Activated T-cell treated with anti-CD3 and anti-CD28 coated beads, Interleukin-2, amount 50 U/mL, for 24 hours (primary cell): Measurements from ENCODE around the gene AK8.

Source experiments
- DNase-seq: peaks from one replicate; pipeline ENCODE4 v3.0.0-alpha.2; 2020
- H3K27ac Mint-ChIP-seq: 2 replicates; pipeline ENCODE4 v1.8.0; 2020; ENCODE audit warnings: mild to moderate bottlenecking, mixed read lengths
- H3K27me3 Mint-ChIP-seq: 2 replicates; pipeline ENCODE4 v1.8.0; 2020; ENCODE audit warnings: mixed read lengths
- H3K36me3 Mint-ChIP-seq: 2 replicates; pipeline ENCODE4 v1.8.0; 2020; ENCODE audit warnings: low read depth, mixed read lengths
- H3K4me1 Mint-ChIP-seq: 2 replicates; pipeline ENCODE4 v1.8.0; 2020; ENCODE audit warnings: low read depth, mixed read lengths
- H3K4me3 Mint-ChIP-seq: 2 replicates; pipeline ENCODE4 v1.8.0; 2020; ENCODE audit warnings: mild to moderate bottlenecking, moderate library complexity, mixed read lengths
- H3K9me3 Mint-ChIP-seq: 2 replicates; pipeline ENCODE4 v1.8.0; 2020; ENCODE audit warnings: mixed read lengths

Gene AK8

DNA sequence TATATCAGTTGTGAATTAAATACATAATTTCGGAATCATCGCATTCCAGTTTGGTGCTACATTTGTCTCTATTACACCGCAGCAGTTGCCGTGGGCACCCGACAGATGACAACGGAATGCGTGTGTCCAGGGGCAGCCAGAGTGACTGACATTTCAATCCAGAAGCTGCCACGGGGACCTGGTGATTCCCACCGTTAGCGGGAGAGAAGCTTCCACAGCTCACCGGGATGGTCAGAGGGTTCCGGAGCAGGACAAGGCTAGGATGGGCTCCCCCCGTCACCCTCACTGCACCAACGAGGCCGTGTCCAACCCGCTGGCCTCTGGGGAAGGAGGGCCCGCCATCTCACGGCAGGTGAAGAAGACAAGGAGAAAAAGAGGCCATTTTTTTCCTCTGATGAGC, 121.1 kb downstream of the AK8 start:
- peaks cover 8% of the 10 kb centered on the region for H3K27me3 Mint-ChIP-seq
- H3K4me1 Mint-ChIP-seq: no peaks in the 10 kb centered on the region
- H3K9me3 Mint-ChIP-seq: no peaks in the 10 kb centered on the region
- no peak overlapping the region for H3K27ac Mint-ChIP-seq
- no peak for DNase-seq
- H3K36me3 Mint-ChIP-seq: no peaks in the 10 kb centered on the region
- no peak overlapping the region for H3K4me3 Mint-ChIP-seq

DNA sequence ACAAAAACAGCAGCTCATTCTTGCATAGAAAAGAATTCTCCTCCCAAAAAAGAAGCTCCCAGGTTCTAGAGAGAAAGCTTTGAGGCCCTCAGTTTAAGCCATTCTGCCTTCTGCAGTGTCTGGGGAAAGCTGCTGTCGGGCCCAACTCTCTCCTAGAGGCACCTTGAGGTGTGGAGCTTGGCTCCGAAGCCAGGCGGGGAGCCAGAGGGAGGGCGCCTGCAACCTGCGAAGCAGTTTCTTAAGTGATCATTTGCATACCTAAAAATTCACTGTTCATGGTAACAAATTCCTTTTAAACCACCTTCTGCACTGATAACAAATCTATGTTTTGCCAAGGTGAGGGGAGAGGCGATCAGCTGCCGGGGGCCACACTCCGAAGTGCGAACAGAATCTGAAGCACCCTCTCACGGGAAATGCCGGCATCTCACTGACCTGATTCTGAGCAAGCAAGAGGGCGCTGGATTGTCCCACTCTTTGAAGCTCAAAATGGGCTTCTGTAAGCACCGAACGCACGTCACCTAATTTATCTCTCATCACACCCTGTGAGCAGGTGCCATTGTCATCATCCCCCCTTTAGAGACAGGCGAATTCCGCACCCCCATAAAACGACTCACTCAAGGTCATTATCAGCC, 121.8 kb downstream of the AK8 start:
- DNase-seq: no peak
- no peaks in the 10 kb centered on the region for H3K36me3 Mint-ChIP-seq
- H3K27ac Mint-ChIP-seq: no peak overlapping the region
- peaks cover 8% of the 10 kb centered on the region for H3K27me3 Mint-ChIP-seq
- no peak overlapping the region for H3K4me3 Mint-ChIP-seq
- H3K4me1 Mint-ChIP-seq: no peaks in the 10 kb centered on the region
- no peaks in the 10 kb centered on the region for H3K9me3 Mint-ChIP-seq

DNA sequence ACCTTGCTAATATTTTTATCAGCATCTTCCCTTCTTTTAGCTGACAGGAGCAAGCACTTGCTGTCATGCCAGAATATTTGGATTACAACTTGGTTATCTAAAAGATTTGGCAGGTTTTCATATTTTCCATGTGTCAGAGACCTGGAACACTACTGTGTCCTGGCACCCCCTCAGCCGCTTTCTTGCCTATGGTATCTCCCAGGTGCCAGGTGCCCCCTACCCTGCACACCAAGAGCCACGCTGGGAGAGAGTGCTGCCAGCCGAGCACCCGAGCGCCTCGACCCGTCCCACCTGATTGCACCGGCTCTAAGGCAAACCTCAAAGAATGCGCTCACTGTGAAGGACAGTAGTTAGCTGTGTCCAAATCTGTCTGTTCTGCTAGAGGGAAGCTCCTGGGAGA, 123.0 kb downstream of the AK8 start:
- no peak for DNase-seq
- H3K4me3 Mint-ChIP-seq: no peak overlapping the region
- H3K36me3 Mint-ChIP-seq: no peaks in the 10 kb centered on the region
- no peaks in the 10 kb centered on the region for H3K4me1 Mint-ChIP-seq
- H3K9me3 Mint-ChIP-seq: no peaks in the 10 kb centered on the region
- H3K27me3 Mint-ChIP-seq: peaks cover 8% of the 10 kb centered on the region
- H3K27ac Mint-ChIP-seq: no peak overlapping the region

DNA sequence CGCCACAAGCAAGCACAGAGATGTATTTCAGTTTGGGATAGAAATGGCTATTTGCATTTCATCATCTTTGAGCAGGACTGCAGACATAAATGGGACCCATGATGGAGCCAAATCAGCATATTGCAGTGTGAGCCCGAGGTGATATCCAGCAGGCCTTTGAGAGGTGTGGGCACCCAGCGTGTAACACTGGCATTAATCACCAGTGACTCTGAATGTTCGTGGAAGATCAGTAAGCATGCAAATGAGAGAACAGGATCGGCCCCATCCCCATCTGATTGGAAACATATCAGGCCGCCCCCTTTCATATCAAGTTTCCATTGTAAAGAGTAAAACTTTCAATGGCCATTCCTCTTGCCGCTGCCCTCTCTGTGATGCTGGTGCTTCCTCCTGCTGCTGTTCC, 123.8 kb downstream of the AK8 start:
- H3K4me1 Mint-ChIP-seq: no peaks in the 10 kb centered on the region
- no peaks in the 10 kb centered on the region for H3K9me3 Mint-ChIP-seq
- H3K4me3 Mint-ChIP-seq: no peak overlapping the region
- no peak for DNase-seq
- H3K36me3 Mint-ChIP-seq: no peaks in the 10 kb centered on the region
- H3K27ac Mint-ChIP-seq: no peak overlapping the region
- peaks cover 5% of the 10 kb centered on the region for H3K27me3 Mint-ChIP-seq

DNA sequence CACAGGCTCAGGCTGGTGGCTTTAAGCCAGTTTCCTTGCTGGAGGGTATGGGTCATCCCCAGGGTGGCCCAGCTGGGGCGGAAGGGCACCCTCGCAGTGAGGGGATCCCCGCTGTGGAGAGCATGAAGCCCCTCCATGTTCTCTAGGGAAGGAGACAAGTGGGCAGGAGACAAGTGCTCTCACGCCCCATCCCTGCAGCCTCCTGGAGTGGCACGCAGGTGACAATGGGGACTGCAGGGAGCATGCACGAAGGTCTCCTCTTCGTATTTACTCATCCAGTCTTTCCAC, 124.5 kb downstream of the AK8 start:
- Mint-ChIP-seq H3K36me3 (no peaks in the 10 kb centered on the region), H3K4me1 (no peaks in the 10 kb centered on the region), H3K4me3 (no peak overlapping the region), H3K9me3 (no peaks in the 10 kb centered on the region), H3K27ac (no peak overlapping the region), H3K27me3 (peaks cover 3% of the 10 kb centered on the region)
- DNase-seq: no peak

DNA sequence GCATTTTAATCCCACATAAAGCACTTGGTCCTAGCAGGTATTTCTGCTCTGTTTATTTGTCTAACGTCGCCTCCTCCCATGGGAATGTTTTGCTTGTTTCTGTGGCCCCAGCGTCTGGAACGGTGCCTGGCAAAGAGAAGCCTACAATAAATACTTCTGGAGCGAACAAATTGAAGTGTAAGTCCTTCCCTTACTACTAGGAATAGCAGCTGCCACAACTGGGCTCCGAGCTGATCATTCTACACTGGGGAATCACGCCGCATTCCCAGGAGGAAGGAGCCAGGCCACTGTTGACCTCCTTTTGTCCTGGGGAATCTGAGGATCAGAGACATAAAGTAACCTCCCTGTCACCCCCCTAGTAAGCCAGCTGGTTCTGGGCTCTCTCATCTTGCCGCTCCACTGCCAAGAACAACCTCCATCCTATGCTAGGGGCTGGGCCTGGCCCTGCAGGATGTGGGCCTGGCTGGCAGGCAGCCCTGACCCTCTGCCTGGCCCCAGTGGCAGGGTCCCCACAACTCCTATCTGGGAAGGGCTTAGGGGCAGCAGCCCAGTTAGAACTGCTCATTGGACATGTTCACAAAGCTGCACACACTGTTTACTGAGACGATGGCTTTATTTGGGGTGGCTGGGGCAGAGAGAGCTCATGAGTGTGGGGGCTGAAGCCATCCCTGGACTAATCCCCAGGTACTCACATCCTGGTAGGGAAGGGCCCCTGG, 125.0 kb downstream of the AK8 start:
- Mint-ChIP-seq H3K4me1 (no peaks in the 10 kb centered on the region), H3K36me3 (no peaks in the 10 kb centered on the region), H3K4me3 (no peak overlapping the region), H3K9me3 (no peaks in the 10 kb centered on the region), H3K27ac (no peak overlapping the region), H3K27me3 (peaks cover 4% of the 10 kb centered on the region)
- DNase-seq: no peak

DNA sequence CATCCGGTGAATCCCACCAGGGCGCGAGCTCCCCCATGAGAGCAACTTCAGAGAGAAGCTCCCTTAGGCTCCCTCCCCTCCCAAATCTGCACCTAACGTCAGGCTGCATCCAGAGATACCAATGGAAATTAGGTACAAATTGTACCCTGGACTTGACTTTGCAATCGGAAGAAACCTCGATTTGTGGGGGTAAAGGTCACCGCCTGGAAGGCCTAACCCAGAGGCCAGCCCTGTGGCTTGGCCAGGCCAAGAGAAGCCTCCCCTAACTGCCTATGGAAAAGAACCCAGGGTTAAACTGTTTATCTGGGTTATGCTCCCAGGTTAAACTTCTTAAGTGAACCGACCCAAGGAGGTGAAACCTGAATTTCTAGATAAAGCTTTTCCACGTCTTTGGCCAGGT, 127.4 kb downstream of the AK8 start:
- H3K4me3 Mint-ChIP-seq: no peak overlapping the region
- peaks cover 13% of the 10 kb centered on the region for H3K27me3 Mint-ChIP-seq
- no peak overlapping the region for H3K27ac Mint-ChIP-seq
- DNase-seq: no peak
- no peaks in the 10 kb centered on the region for H3K9me3 Mint-ChIP-seq
- H3K4me1 Mint-ChIP-seq: no peaks in the 10 kb centered on the region
- H3K36me3 Mint-ChIP-seq: no peaks in the 10 kb centered on the region

DNA sequence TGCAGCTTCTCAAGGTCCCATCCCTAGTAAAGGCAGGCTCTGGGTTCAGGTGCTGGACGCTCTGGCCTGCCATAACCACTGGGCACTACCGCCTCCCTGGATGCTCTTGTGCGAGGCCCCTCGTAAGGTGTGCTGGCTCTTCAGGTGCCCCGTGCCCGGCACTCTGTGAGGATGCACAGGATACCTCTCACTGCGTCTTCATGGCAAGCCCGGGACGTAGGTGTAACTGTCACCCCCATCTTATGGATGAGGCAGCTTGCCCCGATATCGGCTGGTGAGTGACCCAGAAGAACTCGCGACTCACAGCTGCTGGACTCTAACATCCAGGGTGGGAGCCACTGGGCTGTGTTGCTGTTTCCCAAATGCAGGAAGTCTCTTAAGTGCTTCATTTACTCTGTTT, 128.8 kb downstream of the AK8 start:
- Mint-ChIP-seq H3K27ac (no peak overlapping the region), H3K4me1 (peaks cover 6% of the 10 kb centered on the region), H3K36me3 (no peaks in the 10 kb centered on the region), H3K4me3 (no peak overlapping the region), H3K27me3 (peaks cover 26% of the 10 kb centered on the region), H3K9me3 (no peaks in the 10 kb centered on the region)
- no peak for DNase-seq

DNA sequence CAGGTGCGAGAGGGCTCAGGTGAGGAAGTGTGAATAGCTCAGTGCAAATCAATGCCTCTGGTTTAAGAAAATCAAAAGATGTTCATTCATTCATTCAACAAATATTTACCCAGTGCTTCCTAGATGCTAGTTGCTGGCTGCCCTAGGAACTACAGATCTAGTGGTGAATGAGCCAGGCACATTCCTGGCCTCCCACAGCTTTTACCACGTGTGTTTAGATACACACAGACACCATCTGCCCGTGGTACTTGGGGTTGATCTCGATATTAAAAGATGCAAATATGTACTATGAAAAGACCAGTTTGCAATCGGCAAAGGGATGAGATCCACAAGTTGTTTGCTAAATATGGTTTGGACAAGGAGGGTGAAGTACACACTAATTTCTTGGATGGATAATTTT, 129.6 kb downstream of the AK8 start:
- no peak overlapping the region for H3K4me3 Mint-ChIP-seq
- H3K27ac Mint-ChIP-seq: no peak overlapping the region
- no peaks in the 10 kb centered on the region for H3K36me3 Mint-ChIP-seq
- no peaks in the 10 kb centered on the region for H3K9me3 Mint-ChIP-seq
- peaks cover 6% of the 10 kb centered on the region for H3K4me1 Mint-ChIP-seq
- no peak for DNase-seq
- peaks cover 35% of the 10 kb centered on the region for H3K27me3 Mint-ChIP-seq

DNA sequence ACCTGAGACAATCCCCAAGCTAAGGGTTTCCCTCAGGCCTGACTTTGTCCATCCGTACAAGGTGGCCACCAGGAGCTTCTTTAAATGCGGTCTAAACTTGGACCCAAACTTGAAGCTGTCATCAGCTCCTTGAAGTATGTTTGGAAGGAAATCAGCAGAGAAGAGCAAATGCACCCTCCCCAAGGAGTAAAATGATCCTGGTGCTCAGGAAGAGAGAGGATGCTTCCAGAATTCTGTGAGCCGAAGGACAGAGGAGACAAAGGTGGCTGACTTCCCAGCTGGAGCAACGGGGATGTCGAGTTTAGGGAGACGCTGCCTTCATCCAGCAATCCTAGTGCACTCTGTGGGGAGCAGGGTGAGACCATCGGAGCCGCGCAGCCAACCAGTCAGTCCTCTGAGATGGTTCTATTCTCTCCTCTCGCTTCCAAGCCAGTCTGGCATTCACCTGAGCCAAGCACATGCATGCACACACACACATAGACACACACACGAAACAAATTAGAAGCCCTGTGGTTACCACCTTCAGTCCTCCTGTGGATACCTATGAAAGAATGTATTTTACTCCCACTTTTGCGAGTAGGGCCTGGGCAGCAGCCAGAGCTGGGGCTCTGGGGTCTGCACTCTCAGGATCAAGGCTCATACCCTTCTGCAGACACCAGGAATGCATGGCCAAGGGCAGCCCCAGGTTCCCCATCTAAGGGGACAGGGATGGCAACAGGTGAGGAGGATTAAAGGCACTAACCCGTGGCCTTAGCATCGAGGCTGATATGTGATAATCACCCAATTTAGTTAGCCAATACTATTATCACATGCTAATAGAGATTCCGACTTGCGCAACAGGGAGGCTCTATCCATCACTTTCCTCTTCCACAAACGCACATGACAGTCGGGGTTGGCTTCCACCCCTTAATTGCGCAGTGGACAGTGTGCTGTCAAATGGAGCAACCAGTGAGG, 132.1 kb downstream of the AK8 start:
- peaks cover 57% of the 10 kb centered on the region for H3K27me3 Mint-ChIP-seq
- no peak overlapping the region for H3K27ac Mint-ChIP-seq
- peaks cover 6% of the 10 kb centered on the region for H3K4me1 Mint-ChIP-seq
- H3K9me3 Mint-ChIP-seq: no peaks in the 10 kb centered on the region
- no peaks in the 10 kb centered on the region for H3K36me3 Mint-ChIP-seq
- H3K4me3 Mint-ChIP-seq: no peak overlapping the region
- no peak for DNase-seq

DNA sequence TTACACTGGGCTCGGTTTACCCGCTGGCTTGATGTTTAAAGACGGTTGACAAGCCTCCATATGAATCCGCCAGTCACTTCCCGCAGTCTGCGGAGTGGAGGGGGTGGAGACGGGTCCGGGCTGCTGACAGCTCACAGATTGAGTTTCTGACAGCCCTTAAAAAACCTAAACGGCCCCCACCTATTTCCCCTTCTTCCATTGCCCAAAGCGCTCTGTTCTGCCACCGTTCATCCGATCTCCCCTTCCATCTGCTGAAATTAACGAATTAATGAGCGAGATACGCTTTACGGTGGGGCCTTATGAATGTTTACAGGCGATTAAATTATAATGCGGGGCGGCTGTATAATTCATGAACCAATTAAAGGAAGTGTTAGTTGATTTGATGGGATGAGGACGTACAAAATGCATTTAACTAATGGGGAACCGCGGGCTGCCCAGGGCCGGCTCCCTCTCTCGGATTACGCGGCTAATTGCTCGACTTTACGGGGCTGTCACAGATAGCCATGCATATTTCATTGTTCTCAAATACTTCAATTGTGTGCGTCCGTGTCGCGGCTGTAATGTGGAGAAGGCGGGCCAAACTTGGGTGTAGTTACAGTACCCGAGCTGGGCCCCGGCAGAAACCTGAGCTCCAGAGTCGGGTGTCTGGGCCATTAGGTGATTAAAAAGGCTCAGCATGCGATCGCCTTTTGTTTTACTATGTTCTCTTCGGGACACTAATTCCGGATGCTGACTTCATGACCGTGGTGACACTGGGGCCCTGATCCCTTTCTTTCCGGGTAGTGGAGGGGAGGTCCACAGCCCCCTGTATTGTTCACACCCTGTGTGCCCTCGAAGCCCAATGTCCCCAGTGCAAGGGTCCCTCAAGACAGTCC, 133.0 kb downstream of the AK8 start:
- Mint-ChIP-seq H3K36me3 (no peaks in the 10 kb centered on the region), H3K4me1 (peaks cover 6% of the 10 kb centered on the region), H3K27ac (no peak overlapping the region), H3K9me3 (no peaks in the 10 kb centered on the region), H3K4me3 (no peak overlapping the region), H3K27me3 (peaks cover 57% of the 10 kb centered on the region)
- DNase-seq: no peak

DNA sequence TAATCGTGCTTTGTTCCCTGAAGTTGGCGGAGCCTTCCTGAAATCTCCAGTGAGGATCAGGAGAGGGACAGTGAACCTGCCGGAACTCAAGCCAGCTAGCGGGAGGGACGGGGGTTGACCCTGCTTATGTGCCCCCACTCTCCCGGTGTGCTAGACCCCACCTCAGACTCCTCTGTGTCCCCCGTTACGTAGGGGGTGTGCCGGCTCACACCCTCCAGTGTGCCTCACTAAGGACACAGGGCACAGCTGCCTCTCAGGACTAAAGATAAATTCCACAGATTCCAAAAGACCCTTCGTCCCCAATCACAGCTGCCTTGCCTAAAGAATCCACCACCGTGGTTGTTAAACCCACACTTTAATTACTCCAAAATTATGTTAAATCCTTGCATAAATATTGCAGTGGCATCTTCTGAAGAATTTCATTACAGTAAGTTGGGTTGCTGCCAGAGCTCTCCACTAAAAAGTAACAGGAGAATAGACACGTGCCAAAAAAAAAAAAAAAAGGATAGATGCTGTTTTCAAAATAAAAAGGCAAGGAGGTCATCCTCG, 134.1 kb downstream of the AK8 start:
- Mint-ChIP-seq H3K9me3 (no peaks in the 10 kb centered on the region), H3K4me1 (peaks cover 6% of the 10 kb centered on the region), H3K36me3 (no peaks in the 10 kb centered on the region), H3K27me3 (peaks cover 57% of the 10 kb centered on the region), H3K27ac (no peak overlapping the region), H3K4me3 (no peak overlapping the region)
- DNase-seq: no peak

DNA sequence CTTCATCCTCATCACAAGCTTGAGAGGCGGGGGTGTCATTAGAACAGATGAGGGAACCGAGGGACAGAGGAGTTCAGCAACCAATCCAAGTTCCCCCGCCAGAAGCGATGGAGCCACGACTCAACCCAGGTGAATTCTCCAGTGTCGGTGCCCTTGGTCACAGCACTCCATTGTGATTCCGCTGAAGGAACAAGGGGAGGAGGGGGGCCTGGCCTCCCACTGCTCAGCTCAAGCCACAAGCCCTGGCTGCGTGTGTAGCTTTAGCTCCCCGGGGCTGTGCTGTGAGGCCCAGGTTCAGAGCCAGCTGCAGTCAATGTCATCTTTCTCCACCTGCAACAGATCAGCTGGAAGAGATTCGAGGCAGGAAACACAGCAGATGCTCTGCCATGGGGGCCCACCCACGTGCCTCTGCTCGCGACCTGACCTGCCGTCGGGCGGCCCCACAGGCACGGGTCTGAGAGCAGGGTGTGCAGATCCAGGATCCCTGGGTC, 135.2 kb downstream of the AK8 start:
- Mint-ChIP-seq H3K27me3 (peaks cover 55% of the 10 kb centered on the region), H3K9me3 (no peaks in the 10 kb centered on the region), H3K36me3 (no peaks in the 10 kb centered on the region), H3K4me3 (no peak overlapping the region), H3K27ac (no peak overlapping the region), H3K4me1 (peaks cover 6% of the 10 kb centered on the region)
- DNase-seq: no peak
